ENCODE results near the gene NOM1.

Gene NOM1

DNA sequence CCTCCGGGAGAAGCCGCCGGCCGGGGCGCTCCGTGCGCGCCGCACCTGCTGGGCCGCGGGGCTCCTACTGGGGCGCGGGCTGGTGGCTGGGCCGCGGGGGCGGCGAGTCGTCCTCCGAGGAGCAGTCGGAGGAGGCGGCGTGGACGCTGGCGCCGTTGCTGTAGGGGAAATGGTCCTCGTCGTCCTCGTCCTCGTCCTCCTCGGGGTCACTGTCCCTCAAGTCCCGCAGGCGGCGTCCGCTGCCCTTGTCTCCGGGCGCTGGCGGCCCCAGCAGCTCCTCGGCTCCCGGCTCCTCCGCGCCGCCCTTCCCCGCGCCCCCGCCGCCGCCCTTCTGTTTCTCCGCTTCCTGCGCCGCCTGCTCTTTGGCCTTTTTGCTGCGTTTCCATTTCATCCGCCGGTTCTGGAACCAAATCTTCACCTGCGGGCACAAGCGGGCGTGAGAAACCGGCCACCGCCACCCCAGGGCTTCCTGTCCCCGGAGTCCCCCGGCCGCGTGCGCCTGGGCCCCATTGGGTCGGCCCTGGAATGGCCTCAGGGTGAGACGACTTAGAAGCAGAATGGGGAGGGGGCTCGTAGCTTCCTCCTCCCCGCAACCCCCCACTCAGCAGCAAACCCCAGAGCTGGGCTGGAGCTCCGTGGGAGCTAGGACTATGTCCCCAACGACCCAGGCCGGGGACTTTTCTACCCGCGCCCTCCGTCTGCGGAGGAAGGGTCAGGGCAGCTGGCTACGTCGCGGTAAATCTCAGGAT lies 56.1 kb downstream of the NOM1 start:
- no peak overlapping the region for H3K4me3 ChIP-seq (ENCODE audit: low read depth, low read length)
- TF ChIP-seq, protein P1, sequence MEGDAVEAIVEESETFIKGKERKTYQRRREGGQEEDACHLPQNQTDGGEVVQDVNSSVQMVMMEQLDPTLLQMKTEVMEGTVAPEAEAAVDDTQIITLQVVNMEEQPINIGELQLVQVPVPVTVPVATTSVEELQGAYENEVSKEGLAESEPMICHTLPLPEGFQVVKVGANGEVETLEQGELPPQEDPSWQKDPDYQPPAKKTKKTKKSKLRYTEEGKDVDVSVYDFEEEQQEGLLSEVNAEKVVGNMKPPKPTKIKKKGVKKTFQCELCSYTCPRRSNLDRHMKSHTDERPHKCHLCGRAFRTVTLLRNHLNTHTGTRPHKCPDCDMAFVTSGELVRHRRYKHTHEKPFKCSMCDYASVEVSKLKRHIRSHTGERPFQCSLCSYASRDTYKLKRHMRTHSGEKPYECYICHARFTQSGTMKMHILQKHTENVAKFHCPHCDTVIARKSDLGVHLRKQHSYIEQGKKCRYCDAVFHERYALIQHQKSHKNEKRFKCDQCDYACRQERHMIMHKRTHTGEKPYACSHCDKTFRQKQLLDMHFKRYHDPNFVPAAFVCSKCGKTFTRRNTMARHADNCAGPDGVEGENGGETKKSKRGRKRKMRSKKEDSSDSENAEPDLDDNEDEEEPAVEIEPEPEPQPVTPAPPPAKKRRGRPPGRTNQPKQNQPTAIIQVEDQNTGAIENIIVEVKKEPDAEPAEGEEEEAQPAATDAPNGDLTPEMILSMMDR (IDR thresholded peaks at IDR 0.05; ENCODE audit: low read depth, low read length): no peak

DNA sequence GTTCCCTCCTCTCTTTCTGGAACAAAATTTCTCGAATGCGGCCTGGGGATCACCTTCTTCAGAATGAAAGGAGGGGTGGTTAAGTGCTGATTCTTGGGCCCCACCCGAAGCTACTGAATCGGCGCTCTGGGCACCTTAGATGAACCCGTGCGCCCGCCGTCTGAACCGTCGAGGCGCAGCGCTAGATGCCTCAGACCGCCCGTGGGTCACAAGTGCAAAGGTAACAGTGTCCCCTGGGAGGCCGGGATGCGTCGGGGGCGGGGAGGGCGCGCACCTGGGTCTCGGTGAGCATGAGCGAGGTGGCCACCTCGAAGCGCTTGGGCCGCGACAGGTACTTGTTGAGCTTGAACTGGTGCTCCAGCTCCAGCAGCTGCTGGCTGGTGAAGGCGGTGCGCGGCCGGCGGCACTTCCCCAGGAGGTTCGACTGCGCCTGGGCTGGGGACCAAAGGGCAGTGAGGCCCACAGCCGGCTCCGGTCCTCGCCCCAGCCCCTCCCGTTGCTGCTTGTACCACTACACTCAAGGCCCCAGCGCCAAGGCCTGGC lies 56.8 kb downstream of the NOM1 start:
- TF ChIP-seq, protein P1 (IDR thresholded peaks at IDR 0.05; ENCODE audit: low read depth, low read length): no peak
- no peak overlapping the region for H3K4me3 ChIP-seq (ENCODE audit: low read depth, low read length)

DNA sequence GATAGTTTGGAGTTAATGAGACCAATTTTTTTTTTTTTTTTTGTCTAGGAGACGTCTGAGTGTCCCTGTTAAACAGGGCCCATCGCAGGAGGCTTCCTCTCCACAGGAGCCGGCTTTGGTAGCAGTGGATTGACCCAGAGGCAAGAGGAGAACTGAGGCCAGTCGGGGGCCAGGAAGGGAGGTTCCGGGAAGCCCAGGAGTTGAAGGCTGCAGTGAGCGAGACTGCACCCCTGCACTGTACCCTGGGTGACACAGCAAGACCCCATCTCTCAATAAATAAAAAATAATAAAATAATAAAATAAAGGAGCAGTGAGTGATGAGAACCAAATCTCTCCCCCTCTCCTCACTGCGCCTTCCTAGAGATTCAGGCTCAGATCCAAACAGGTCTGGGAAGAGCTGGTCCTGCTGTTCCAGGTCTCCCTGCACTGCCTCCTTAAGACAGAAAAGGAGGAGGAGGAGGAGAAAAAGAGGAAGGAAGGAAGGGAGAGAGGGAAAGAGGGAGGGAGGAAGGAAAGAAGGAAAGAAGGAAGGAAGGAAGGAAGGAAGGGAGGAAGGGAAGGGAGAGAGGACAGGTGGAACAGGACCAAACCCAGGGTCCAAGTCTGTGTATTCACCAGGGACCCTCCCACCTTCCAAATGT lies 57.4 kb downstream of the NOM1 start:
- H3K4me3 ChIP-seq (ENCODE audit: low read depth, low read length): no peak overlapping the region
- TF ChIP-seq, protein P1 (IDR thresholded peaks at IDR 0.05; ENCODE audit: low read depth, low read length): no peak

DNA sequence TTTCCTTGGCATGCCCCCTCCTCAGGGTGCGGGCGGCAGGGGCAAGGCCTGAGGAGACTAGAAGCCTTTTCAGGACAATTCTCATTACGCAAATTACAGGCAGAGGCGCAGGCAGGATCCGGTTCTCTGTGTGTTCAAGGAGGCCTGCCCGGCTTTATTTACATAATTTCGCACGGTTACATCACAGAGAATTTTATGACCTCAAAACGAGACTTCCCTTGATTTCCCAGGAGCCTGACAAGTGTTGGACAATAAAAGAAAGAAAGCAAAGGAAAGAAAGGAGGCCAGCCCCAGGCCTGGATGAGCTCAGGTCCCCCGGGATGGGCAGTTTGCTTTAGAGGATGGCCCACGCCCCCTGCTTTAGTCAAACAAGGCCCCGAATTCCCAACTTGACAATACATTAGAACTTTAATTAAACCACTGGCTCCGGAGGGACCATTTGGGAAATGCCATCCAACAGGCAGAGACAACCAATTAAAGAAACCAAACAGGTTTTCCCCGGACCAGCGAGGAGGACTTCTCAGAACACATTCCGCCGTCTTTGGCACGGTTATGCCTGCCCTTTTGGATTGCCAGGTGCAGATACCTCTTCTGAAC lies 58.1 kb downstream of the NOM1 start:
- TF ChIP-seq, protein P1 (IDR thresholded peaks at IDR 0.05; ENCODE audit: low read depth, low read length): no peak
- no peak overlapping the region for H3K4me3 ChIP-seq (ENCODE audit: low read depth, low read length)

DNA sequence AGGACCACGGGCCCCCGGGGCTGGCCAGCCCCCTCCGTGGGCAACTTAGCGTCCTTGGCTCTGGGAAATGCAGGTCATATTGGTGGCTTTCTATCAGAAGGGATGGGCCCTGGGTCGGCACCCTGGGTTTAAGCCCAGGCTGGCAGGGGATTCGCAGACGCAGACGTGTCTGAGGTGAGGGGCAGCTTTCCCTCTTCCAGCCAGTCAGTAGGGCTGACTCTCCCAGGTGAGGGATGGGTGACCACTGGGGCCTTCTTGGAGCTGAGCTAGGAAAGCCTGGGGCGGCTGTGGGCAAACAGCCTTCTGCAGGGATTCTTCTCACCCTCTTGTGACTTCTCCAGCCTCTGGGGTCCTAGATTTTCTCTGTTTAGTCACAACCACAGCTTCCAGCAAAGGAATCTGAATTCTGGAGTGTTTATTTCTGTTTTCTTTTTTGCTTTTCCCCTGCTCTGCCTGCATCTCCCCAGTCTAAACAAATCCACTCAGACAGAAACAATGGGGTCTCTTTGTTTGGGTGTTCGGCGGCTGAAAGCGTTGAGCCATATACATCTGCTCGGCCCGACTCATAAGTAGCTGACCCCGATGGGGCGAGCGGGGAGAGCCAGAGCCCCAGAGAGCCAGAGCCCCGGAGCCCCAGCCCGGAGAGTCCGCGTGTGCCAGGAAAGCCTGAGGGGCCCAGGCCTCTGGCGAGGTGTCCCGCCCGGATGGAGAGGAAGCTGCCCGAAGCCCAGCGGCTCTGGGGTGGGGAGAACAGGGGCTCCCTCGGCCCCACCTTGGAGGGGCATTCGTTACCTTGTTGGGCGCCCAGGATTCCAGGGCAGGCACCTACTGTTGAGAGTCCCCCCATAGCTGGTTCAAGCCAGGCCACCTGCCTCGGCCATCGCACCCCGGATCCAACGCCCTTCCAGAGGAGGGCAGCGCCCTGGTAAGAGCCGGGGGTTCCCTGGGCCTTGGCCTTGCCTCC lies 59.0 kb downstream of the NOM1 start:
- TF ChIP-seq, protein P1 (IDR thresholded peaks at IDR 0.05; ENCODE audit: low read depth, low read length): no peak
- H3K4me3 ChIP-seq (ENCODE audit: low read depth, low read length): no peak overlapping the region

DNA sequence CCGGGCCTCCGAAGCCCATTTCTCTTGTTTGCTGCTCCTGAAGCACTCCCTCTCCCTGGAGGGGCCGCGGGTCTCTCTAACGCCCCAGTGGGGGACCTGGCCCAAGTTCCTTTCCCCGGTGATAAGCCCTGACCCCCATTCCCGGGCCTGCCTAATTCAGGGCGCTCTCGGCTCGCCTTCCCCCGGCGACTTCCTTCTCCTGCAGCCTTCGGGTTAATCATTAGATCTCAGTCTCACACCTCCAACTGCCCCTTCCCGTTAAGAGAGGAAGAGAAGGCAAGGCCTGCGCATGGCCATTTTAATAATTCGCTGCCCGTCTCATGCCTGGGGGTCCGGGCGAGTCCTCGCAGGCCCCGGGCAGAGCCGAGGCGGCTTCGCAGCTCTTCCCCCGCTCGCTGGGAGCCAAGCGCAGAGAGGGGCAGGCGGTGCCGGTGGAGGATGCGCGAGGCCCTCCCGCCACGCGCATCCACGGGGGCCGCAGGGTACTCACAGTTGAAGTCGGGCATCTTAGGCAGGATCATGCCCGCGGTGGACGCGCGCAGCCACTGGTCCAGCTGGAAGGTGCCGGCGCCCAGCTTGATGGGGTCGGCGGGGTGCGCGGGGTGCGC lies 59.8 kb downstream of the NOM1 start:
- TF ChIP-seq, protein P1 (IDR thresholded peaks at IDR 0.05; ENCODE audit: low read depth, low read length): no peak
- no peak overlapping the region for H3K4me3 ChIP-seq (ENCODE audit: low read depth, low read length)

Measured in WI38 (cell line).